Fibroblast of lung (primary cell): ENCODE measurements around the gene KRT34. TPM values are rescaled to one million over a fixed set of nuclear protein-coding genes. Genes with fewer than 3 reads are reported as not detected.

Source experiments
- DNase-seq, 2 donors: peaks; one replicate each; pipeline versions ENCODE4 v3.0.0 to v3.0.0-alpha.2; 2010; ENCODE audit warnings: low read depth in 2 of 2
- H2AFZ ChIP-seq: 2 replicates; pipeline ENCODE4 v1.5.1; 2012; ENCODE audit warnings: low read length, control low read depth, inconsistent platforms
- H3K27ac ChIP-seq: 2 replicates; pipeline ENCODE4 v1.5.1; 2011; ENCODE audit warnings: low read length, control low read depth; ENCODE audit not compliant: insufficient read depth
- H3K27me3 ChIP-seq: 2 replicates; pipeline ENCODE4 v1.5.1; 2011; ENCODE audit warnings: mild to moderate bottlenecking, low read length; ENCODE audit not compliant: control insufficient read depth, insufficient read depth
- H3K36me3 ChIP-seq: 2 replicates; pipeline ENCODE4 v1.5.1; 2011; ENCODE audit warnings: low read length; ENCODE audit not compliant: control insufficient read depth, insufficient read depth
- H3K4me1 ChIP-seq: 2 replicates; pipeline ENCODE4 v1.5.1; 2011; ENCODE audit warnings: low read length; ENCODE audit not compliant: control insufficient read depth, insufficient read depth; ENCODE audit errors: extremely low read depth
- H3K4me2 ChIP-seq: 2 replicates; pipeline ENCODE4 v1.5.1; 2011; ENCODE audit warnings: low read length, control low read depth; ENCODE audit not compliant: insufficient read depth; ENCODE audit errors: extremely low read depth
- H3K4me3 ChIP-seq, 4 experiments: fragments of 200-600 bp in 1 of 4; sonication (generic) in 1 of 4; replicated peaks in 1 of 4; 2 replicates each; pipeline ENCODE4 v1.5.1; 2011 to 2016; ENCODE audit warnings: low read length in 4 of 4, low read depth in 3 of 4, mild to moderate bottlenecking in 3 of 4, control low read depth in 2 of 4, inconsistent platforms in 1 of 4, mixed read lengths in 1 of 4; ENCODE audit not compliant: insufficient read depth in 1 of 4; ENCODE audit errors: control extremely low read depth in 1 of 4
- H3K79me2 ChIP-seq: 2 replicates; pipeline ENCODE4 v1.5.1; 2012; ENCODE audit warnings: mild to moderate bottlenecking, low read length, inconsistent platforms; ENCODE audit not compliant: control insufficient read depth, insufficient read depth
- H3K9ac ChIP-seq: 2 replicates; pipeline ENCODE4 v1.5.1; 2011; ENCODE audit warnings: mild to moderate bottlenecking, low read length, control low read depth; ENCODE audit not compliant: insufficient read depth
- H3K9me3 ChIP-seq: 2 replicates; pipeline ENCODE4 v1.5.1; 2012; ENCODE audit warnings: low read depth, low read length; ENCODE audit not compliant: control insufficient read depth, insufficient read depth
- H4K20me1 ChIP-seq: 2 replicates; pipeline ENCODE4 v1.5.1; 2011; ENCODE audit warnings: low read length; ENCODE audit not compliant: control insufficient read depth, insufficient read depth; ENCODE audit errors: extremely low read depth
- CTCF ChIP-seq, 2 donors: IDR thresholded peaks in 1 of 2; conservative IDR thresholded peaks in 1 of 2; 1 replicate in 1 of 2; 2 replicates in 1 of 2; pipeline ENCODE4 v1.5.1; 2011 to 2012; ENCODE audit warnings: low read length in 2 of 2, control low read depth in 1 of 2, inconsistent platforms in 1 of 2, low read depth in 1 of 2, mild to moderate bottlenecking in 1 of 2
- EZH2 ChIP-seq: IDR thresholded peaks from 2 replicates; pipeline ENCODE4 v1.5.1; 2012; ENCODE audit warnings: low read length, control low read depth, mild to moderate bottlenecking; ENCODE audit errors: missing control alignments
- polyA plus RNA-seq, 2 donors: library from polyadenylated mRNA; depleted of rRNA in 1 of 2; stranded (reverse) in 1 of 2; unstranded in 1 of 2; fragments of >200 nt; gene quantifications; 2 replicates each; pipeline ENCODE4 v1.2.1, GENCODE V29; 2011 to 2012; ENCODE audit warnings: missing spikeins in 1 of 2
- total RNA-seq: library from RNA; depleted of rRNA; stranded (reverse); fragments of >200 nt; gene quantifications from 2 replicates; pipeline ENCODE4 v1.2.1, GENCODE V29; 2014

Gene KRT34
- total and polyA plus RNA-seq, 2 donors (not counting 1 experiment from before 2014, with no cell fraction given), result under 0.01 to 1.00 TPM

GRCh38 chr17:41332239-41332638 is 49.9 kb downstream of the KRT34 start:
- DNase-seq, result no peak
- Histone ChIP-seq H3K27me3 (peaks cover 4% of the 10 kb centered on the region), H3K4me3 (no peak overlapping the region), H3K27ac (no peak overlapping the region), H3K9ac (no peak overlapping the region), H3K36me3 (no peaks in the 10 kb centered on the region), H3K9me3 (no peaks in the 10 kb centered on the region), H3K4me1 (no peaks in the 10 kb centered on the region), H3K4me2 (no peak overlapping the region), H3K79me2 (no peaks in the 10 kb centered on the region), H4K20me1 (no peaks in the 10 kb centered on the region), H2AFZ (no peak overlapping the region)
- TF ChIP-seq CTCF (conservative IDR thresholded peaks at IDR 0.05 in 1 of 2, IDR thresholded peaks at IDR 0.05 in 1 of 2; ENCODE audit: low read depth in 1 of 2, low read length in 2 of 2) (no peak), EZH2 (no peak)

GRCh38 chr17:41331606-41332005 is 50.5 kb downstream of the KRT34 start:
- Histone ChIP-seq H3K9me3 (no peaks in the 10 kb centered on the region), H3K36me3 (no peaks in the 10 kb centered on the region), H3K4me1 (no peaks in the 10 kb centered on the region), H4K20me1 (no peaks in the 10 kb centered on the region), H3K9ac (no peak overlapping the region), H3K27me3 (peaks cover 4% of the 10 kb centered on the region), H2AFZ (no peak overlapping the region), H3K4me2 (no peak overlapping the region), H3K4me3 (no peak overlapping the region), H3K27ac (no peak overlapping the region), H3K79me2 (no peaks in the 10 kb centered on the region)
- TF ChIP-seq CTCF (conservative IDR thresholded peaks at IDR 0.05 in 1 of 2, IDR thresholded peaks at IDR 0.05 in 1 of 2; ENCODE audit: low read depth in 1 of 2, low read length in 2 of 2) (no peak), EZH2 (no peak)
- no peak for DNase-seq

- Histone ChIP-seq H3K9me3 (no peaks in the 10 kb centered on the region), H3K36me3 (no peaks in the 10 kb centered on the region), H3K27ac (no peak overlapping the region), H3K4me2 (no peak overlapping the region), H3K27me3 (no peaks in the 10 kb centered on the region), H3K4me3 (no peak overlapping the region), H3K9ac (no peak overlapping the region), H3K4me1 (no peaks in the 10 kb centered on the region), H3K79me2 (no peaks in the 10 kb centered on the region), H4K20me1 (no peaks in the 10 kb centered on the region), H2AFZ (peak overlapping the region; percentile 35)
- no peak for TF ChIP-seq EZH2
- TF ChIP-seq CTCF (conservative IDR thresholded peaks at IDR 0.05 in 1 of 2, IDR thresholded peaks at IDR 0.05 in 1 of 2; ENCODE audit: low read depth in 1 of 2, low read length in 2 of 2), result peak; percentile 79 to 83
- peak; percentile 33 to 39 for DNase-seq
These were observed 52.7 kb downstream of the KRT34 start for GRCh38 chr17:41329279-41329948.
